Measurements from ENCODE around the gene ST6GAL1. TPM values are rescaled to one million over a fixed set of nuclear protein-coding genes. Genes with fewer than 3 reads are reported as not detected.
A peak's percentile ranks its signal among the peaks of the same experiment; 100 is the strongest.

Gene ST6GAL1
- total RNA-seq, 6 donors from 2014 or later: 72.6 to 141 (median 93.3) TPM

DNA sequence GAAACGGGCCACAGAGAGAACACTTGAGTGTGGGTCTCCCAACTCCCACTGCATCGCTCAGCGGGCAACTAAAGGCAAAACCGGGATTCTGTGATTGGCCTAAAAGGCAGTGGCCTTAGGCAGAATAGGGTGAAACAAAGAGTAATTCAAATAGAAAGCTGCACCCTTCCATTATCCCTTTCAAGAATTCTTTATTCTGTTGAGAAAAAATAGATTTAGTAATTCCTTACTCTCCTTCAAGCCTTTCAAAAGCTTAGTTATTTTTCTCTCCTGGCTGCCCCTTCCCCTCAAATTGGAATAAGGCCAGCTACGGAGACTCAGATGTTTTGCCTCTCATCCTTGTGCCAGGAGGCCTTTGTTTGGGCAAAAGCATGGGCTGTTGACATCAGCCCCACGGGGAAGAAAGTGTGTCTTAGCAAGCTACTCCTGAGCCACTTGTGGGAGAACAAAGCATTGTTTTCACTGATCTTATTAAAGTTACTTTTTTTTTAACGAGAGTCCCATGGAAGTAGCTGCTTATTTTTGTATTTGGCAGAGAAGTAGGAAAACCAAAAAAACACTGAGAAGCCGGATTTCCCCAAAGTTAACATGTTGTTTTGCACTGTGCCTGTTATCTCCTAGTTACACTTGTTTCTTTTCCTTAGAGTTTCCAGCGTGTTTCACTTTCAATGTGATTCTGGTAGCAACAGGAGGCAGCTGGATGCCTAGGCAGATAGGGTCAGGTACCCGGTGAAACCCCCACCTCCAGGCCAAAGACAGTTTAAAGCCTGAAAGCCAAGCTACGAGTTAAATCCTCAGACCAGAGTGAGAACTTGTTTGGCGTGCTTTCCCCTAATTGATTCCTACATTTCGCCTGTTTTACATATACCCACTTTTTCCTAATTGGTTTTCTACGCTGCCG, 2.2 kb downstream of the ST6GAL1 start:
- no peak for ATAC-seq (ENCODE audit: low FRiP score in 2 of 2)
- H3K36me3 ChIP-seq: peaks cover 0 to 14% (median 1%) of the 10 kb centered on the region in 4 donors
- no peak for DNase-seq
- peaks cover 21 to 49% (median 28%) of the 10 kb centered on the region in 4 donors for H3K4me1 ChIP-seq
- TF ChIP-seq POLR2A (IDR thresholded peaks at IDR 0.05) (no peak), CTCF (IDR thresholded peaks at IDR 0.05) (no peak), EP300 (IDR thresholded peaks at IDR 0.05) (no peak), POLR2AphosphoS5 (IDR thresholded peaks at IDR 0.05) (peak in 1 of 2 donors; percentile 14)
- H3K27me3 ChIP-seq: no peaks in the 10 kb centered on the region
- peak overlapping the region in 3 of 4 donors; percentile 78 to 100 (median 93) for H3K4me3 ChIP-seq
- WGBS, 2 donors: 26 to 30% methylated on average over 15 of the region's 15 CpGs
- no peaks in the 10 kb centered on the region for H3K9me3 ChIP-seq
- H3K27ac ChIP-seq: peak overlapping the region; percentile 78 to 91 (median 86)

DNA sequence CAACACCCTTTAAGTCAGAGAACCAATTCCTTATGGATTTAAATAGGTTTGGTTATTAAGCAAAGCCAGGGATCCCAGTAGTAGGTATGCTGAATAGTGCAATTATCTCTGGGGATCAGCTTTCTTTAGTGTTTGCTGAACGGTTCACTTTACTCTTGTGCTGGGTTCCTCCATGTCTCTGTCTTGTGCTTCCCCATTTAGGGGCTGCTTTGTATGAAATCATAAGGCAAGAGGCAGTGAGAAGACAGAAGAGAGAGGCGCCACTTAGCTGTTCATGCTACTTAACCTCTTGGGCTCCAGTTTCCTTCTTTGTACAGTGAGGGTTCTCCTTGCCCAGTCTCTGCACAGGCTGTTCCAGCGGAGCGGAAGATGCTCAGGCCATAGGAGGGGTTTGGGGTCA, 3.5 kb downstream of the ST6GAL1 start:
- TF ChIP-seq CTCF (IDR thresholded peaks at IDR 0.05) (no peak), POLR2AphosphoS5 (IDR thresholded peaks at IDR 0.05) (no peak), POLR2A (IDR thresholded peaks at IDR 0.05) (no peak), EP300 (IDR thresholded peaks at IDR 0.05) (no peak)
- Histone ChIP-seq H3K4me1 (peaks cover 21 to 49% (median 28%) of the 10 kb centered on the region in 4 donors), H3K36me3 (peaks cover 0 to 14% (median 1%) of the 10 kb centered on the region in 4 donors), H3K27me3 (no peaks in the 10 kb centered on the region), H3K9me3 (no peaks in the 10 kb centered on the region), H3K4me3 (no peak overlapping the region), H3K27ac (peak overlapping the region in 1 of 4 donors; percentile 91)
- DNase-seq: no peak
- 78 to 82% methylated on average over 4 of the region's 4 CpGs for WGBS, 2 donors
- no peak for ATAC-seq (ENCODE audit: low FRiP score in 2 of 2)

DNA sequence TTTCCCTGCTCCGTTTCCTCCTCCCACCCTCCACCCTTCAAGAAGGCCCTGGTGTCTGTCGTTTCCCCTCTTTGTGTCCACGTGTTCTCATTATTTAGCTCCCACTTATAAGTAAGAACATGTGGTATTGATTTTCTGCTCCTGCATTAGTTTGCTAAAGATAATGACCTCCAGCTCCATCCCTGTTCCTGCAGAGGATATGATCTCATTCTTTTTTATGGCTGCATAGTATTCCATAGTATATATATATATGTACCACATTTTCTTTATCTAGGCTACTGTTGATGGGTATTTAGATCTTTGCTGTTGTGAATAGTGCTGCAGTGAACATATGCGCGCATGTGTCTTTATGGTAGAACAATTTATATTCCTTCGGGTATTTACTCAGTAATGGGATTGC, 4.8 kb downstream of the ST6GAL1 start:
- WGBS, 2 donors: 95 to 98% methylated on average over 6 of the region's 6 CpGs
- peaks cover 0 to 14% (median 1%) of the 10 kb centered on the region in 4 donors for H3K36me3 ChIP-seq
- TF ChIP-seq CTCF (IDR thresholded peaks at IDR 0.05) (no peak), POLR2AphosphoS5 (IDR thresholded peaks at IDR 0.05) (no peak), EP300 (IDR thresholded peaks at IDR 0.05) (no peak), POLR2A (IDR thresholded peaks at IDR 0.05) (no peak)

GRCh38 chr3:186937017-186937875, 6.9 kb downstream of the ST6GAL1 start:
- 78 to 81% methylated on average over 10 of the region's 10 CpGs for WGBS, 2 donors
- TF ChIP-seq POLR2AphosphoS5 (IDR thresholded peaks at IDR 0.05) (no peak), EP300 (IDR thresholded peaks at IDR 0.05) (no peak), CTCF (IDR thresholded peaks at IDR 0.05) (no peak), POLR2A (IDR thresholded peaks at IDR 0.05) (no peak)
- DNase-seq (no peak), ATAC-seq (ENCODE audit: low FRiP score in 2 of 2) (no peak)
- H3K9me3 ChIP-seq: no peaks in the 10 kb centered on the region
- peaks cover 0 to 14% (median 1%) of the 10 kb centered on the region in 4 donors for H3K36me3 ChIP-seq
- H3K4me3 ChIP-seq: no peak overlapping the region
- no peaks in the 10 kb centered on the region for H3K27me3 ChIP-seq
- no peak overlapping the region for H3K27ac ChIP-seq
- peaks cover 33 to 46% (median 37%) of the 10 kb centered on the region in 4 donors for H3K4me1 ChIP-seq

More for the DNA sequence above, 4.8 kb downstream of the ST6GAL1 start:
- Histone ChIP-seq H3K9me3 (no peaks in the 10 kb centered on the region), H3K27ac (no peak overlapping the region), H3K4me3 (no peak overlapping the region), H3K27me3 (no peaks in the 10 kb centered on the region), H3K4me1 (peaks cover 20 to 43% (median 25%) of the 10 kb centered on the region in 4 donors)
- no peak for DNase-seq
- ATAC-seq (ENCODE audit: low FRiP score in 2 of 2): no peak

Data from upper lobe of left lung (tissue), 6 donors.